H9 (cell line): Measurements from ENCODE around the gene SYT17. TPM values are rescaled to one million over a fixed set of nuclear protein-coding genes. Genes with fewer than 3 reads are reported as not detected.

Experiments
- DNase-seq: peaks from one replicate; pipeline ENCODE4 v3.0.0-alpha.2; 2017
- H2AFZ ChIP-seq: one replicate; pipeline ENCODE4 v1.6.1; 2013; ENCODE audit warnings: mild to moderate bottlenecking, low read length, control low read depth, moderate library complexity
- H2AK5ac ChIP-seq: 2 replicates; pipeline ENCODE4 v1.6.1; 2013; ENCODE audit warnings: low read length, control low read depth, mixed read lengths; ENCODE audit not compliant: insufficient read length
- H2BK120ac ChIP-seq: one replicate; pipeline ENCODE4 v1.6.1; 2013; ENCODE audit warnings: low read depth, mild to moderate bottlenecking, low read length, control low read depth, inconsistent platforms; ENCODE audit not compliant: poor library complexity, severe bottlenecking
- H2BK12ac ChIP-seq: 2 replicates; pipeline ENCODE4 v1.6.1; 2013; ENCODE audit warnings: low read length, control low read depth, mixed read lengths, low read depth; ENCODE audit not compliant: insufficient read length
- H2BK15ac ChIP-seq: 2 replicates; pipeline ENCODE4 v1.6.1; 2013; ENCODE audit warnings: low read depth, low read length, control low read depth
- H2BK20ac ChIP-seq: one replicate; pipeline ENCODE4 v1.6.1; 2013; ENCODE audit warnings: low read depth, mild to moderate bottlenecking, low read length, control low read depth, inconsistent platforms; ENCODE audit not compliant: poor library complexity, severe bottlenecking
- H2BK5ac ChIP-seq: 2 replicates; pipeline ENCODE4 v1.6.1; 2013; ENCODE audit warnings: low read length, control low read depth, mixed read lengths; ENCODE audit not compliant: insufficient read length
- H3K14ac ChIP-seq: 2 replicates; pipeline ENCODE4 v1.6.1; 2013; ENCODE audit warnings: low read length, control low read depth; ENCODE audit not compliant: insufficient read depth
- H3K18ac ChIP-seq: 2 replicates; pipeline ENCODE4 v1.6.1; 2013; ENCODE audit warnings: low read depth, mild to moderate bottlenecking, mixed read lengths, low read length, control low read depth; ENCODE audit not compliant: insufficient read length
- H3K23ac ChIP-seq: 2 replicates; pipeline ENCODE4 v1.6.1; 2013; ENCODE audit warnings: low read length, control low read depth, mixed read lengths, low read depth; ENCODE audit not compliant: insufficient read length
- H3K23me2 ChIP-seq: 2 replicates; pipeline ENCODE4 v1.6.1; 2013; ENCODE audit warnings: low read depth, mild to moderate bottlenecking, mixed read lengths, low read length, control low read depth; ENCODE audit not compliant: insufficient read length, poor library complexity, severe bottlenecking
- H3K27ac ChIP-seq: 2 replicates; pipeline ENCODE4 v1.5.1; 2013; ENCODE audit warnings: low read length, control low read depth, mixed read lengths, low read depth; ENCODE audit not compliant: insufficient read length
- H3K27me3 ChIP-seq: 2 replicates; pipeline ENCODE4 v1.6.1; 2013; ENCODE audit warnings: low read length, control low read depth, inconsistent platforms; ENCODE audit not compliant: insufficient read depth
- H3K4ac ChIP-seq: 2 replicates; pipeline ENCODE4 v1.6.1; 2013; ENCODE audit warnings: low read depth, mild to moderate bottlenecking, control low read depth, inconsistent platforms, low read length, moderate library complexity
- H3K4me1 ChIP-seq: 2 replicates; pipeline ENCODE4 v1.6.1; 2013; ENCODE audit warnings: low read length, control low read depth, inconsistent platforms; ENCODE audit not compliant: insufficient read depth
- H3K4me2 ChIP-seq: 2 replicates; pipeline ENCODE4 v1.6.1; 2013; ENCODE audit warnings: low read length, control low read depth, mixed read lengths; ENCODE audit not compliant: insufficient read length, insufficient read depth
- H3K56ac ChIP-seq: 2 replicates; pipeline ENCODE4 v1.6.1; 2013; ENCODE audit warnings: low read depth, mild to moderate bottlenecking, mixed read lengths, low read length, control low read depth; ENCODE audit not compliant: insufficient read length
- H3K79me1 ChIP-seq: 2 replicates; pipeline ENCODE4 v1.6.1; 2013; ENCODE audit warnings: low read depth, mild to moderate bottlenecking, moderate library complexity, low read length, control low read depth, inconsistent platforms; ENCODE audit not compliant: insufficient read depth, poor library complexity, severe bottlenecking
- H3K79me2 ChIP-seq: 2 replicates; pipeline ENCODE4 v1.6.1; 2013; ENCODE audit warnings: low read length, control low read depth, inconsistent platforms; ENCODE audit not compliant: insufficient read depth
- H3K9ac ChIP-seq: 2 replicates; pipeline ENCODE4 v1.6.1; 2013; ENCODE audit warnings: low read length, control low read depth, mixed read lengths; ENCODE audit not compliant: insufficient read length; ENCODE audit errors: extremely low read depth
- H3K9me3 ChIP-seq: one replicate; pipeline ENCODE4 v1.6.1; 2013; ENCODE audit warnings: low read depth, low read length, inconsistent platforms; ENCODE audit not compliant: control insufficient read depth
- H3T11ph ChIP-seq: one replicate; pipeline ENCODE4 v1.6.1; 2013; ENCODE audit warnings: mild to moderate bottlenecking, low read length, control low read depth, inconsistent platforms
- H4K20me1 ChIP-seq: one replicate; pipeline ENCODE4 v1.6.1; 2013; ENCODE audit not compliant: control insufficient read depth, insufficient read length, insufficient read depth
- H4K5ac ChIP-seq: 2 replicates; pipeline ENCODE4 v1.6.1; 2013; ENCODE audit warnings: low read depth, mild to moderate bottlenecking, mixed read lengths, low read length, control low read depth; ENCODE audit not compliant: insufficient read length
- H4K8ac ChIP-seq: replicated peaks from 2 replicates; pipeline ENCODE4 v1.6.1; 2013; ENCODE audit warnings: low read length, control low read depth, mixed read lengths, low read depth; ENCODE audit not compliant: insufficient read length
- H4K91ac ChIP-seq: 2 replicates; pipeline ENCODE4 v1.6.1; 2013; ENCODE audit warnings: low read depth, mild to moderate bottlenecking, moderate library complexity, mixed read lengths, low read length, control low read depth; ENCODE audit not compliant: insufficient read length
- H3K27ac Mint-ChIP-seq, 3 experiments: 2 replicates in 2 of 3; 3 replicates in 1 of 3; pipeline ENCODE4 v1.8.0; 2020 to 2021; ENCODE audit warnings: mixed read lengths in 3 of 3, mild to moderate bottlenecking in 1 of 3, moderate library complexity in 1 of 3
- H3K27me3 Mint-ChIP-seq: 2 replicates; pipeline ENCODE4 v1.8.0; 2021; ENCODE audit warnings: low read depth, mild to moderate bottlenecking, moderate library complexity, mixed read lengths
- H3K36me3 Mint-ChIP-seq, 3 experiments: 2 replicates in 2 of 3; 3 replicates in 1 of 3; pipeline ENCODE4 v1.8.0; 2020 to 2021; ENCODE audit warnings: low read depth in 3 of 3, mixed read lengths in 3 of 3; ENCODE audit not compliant: insufficient read depth in 1 of 3
- H3K4me1 Mint-ChIP-seq, 2 experiments: 2 replicates each; pipeline ENCODE4 v1.8.0; 2020; ENCODE audit warnings: mixed read lengths in 2 of 2
- H3K4me3 Mint-ChIP-seq, 2 experiments: 2 replicates in 1 of 2; 3 replicates in 1 of 2; pipeline ENCODE4 v1.8.0; 2020 to 2021; ENCODE audit warnings: mild to moderate bottlenecking in 2 of 2, mixed read lengths in 2 of 2, moderate library complexity in 1 of 2
- H3K9me3 Mint-ChIP-seq, 2 experiments: 2 replicates in 1 of 2; 3 replicates in 1 of 2; pipeline ENCODE4 v1.8.0; 2020; ENCODE audit warnings: mild to moderate bottlenecking in 2 of 2, mixed read lengths in 2 of 2, moderate library complexity in 1 of 2
- WGBS: extraction: QIAGEN DNeasy Blood & Tissue Kit; methylation state at CpG from one replicate; pipeline ENCODE4 v1.1.7; 2013; ENCODE audit warnings: missing lambda C conversion rate, low lambda C conversion rate, mixed read lengths; ENCODE audit not compliant: insufficient read length; ENCODE audit errors: extremely low coverage; 5-methylcytosine and 5-hydroxymethylcytosine counted together
- total RNA-seq: library from RNA; stranded (reverse); gene quantifications from 2 replicates; pipeline ENCODE4 v1.2.1, GENCODE V29; 2021
- TF ChIP-seq, protein P1 (sequence below): fragments of 200-600 bp; sonication (generic); conservative IDR thresholded peaks from 3 replicates; pipeline ENCODE4 v1.8.0; 2021; ENCODE audit warnings: antibody characterized with exemption, mild to moderate bottlenecking

SYT17 gene
- total RNA-seq, 1 experiment from 2014 or later = 3.0 TPM

- Histone ChIP-seq H3K23ac (no peak overlapping the region), H3K4me2 (no peak overlapping the region), H3K4me1 (no peaks in the 10 kb centered on the region), H2BK20ac (no peak overlapping the region), H3K79me2 (no peaks in the 10 kb centered on the region), H3K56ac (no peak overlapping the region), H4K20me1 (no peaks in the 10 kb centered on the region), H3T11ph (no peak overlapping the region), H2AFZ (no peak overlapping the region), H2BK5ac (no peak overlapping the region), H2BK120ac (no peak overlapping the region), H2AK5ac (no peak overlapping the region), H3K27me3 (no peaks in the 10 kb centered on the region), H3K14ac (no peak overlapping the region), H3K79me1 (no peaks in the 10 kb centered on the region), H4K5ac (no peak overlapping the region), H2BK15ac (no peak overlapping the region), H3K27ac (no peak overlapping the region), H4K8ac (no peak overlapping the region), H4K91ac (no peak overlapping the region), H3K18ac (no peak overlapping the region), H3K23me2 (no peaks in the 10 kb centered on the region), H3K9me3 (peaks cover 8% of the 10 kb centered on the region), H3K9ac (no peak overlapping the region), H3K4ac (no peak overlapping the region), H2BK12ac (no peak overlapping the region)
- H3K27me3 Mint-ChIP-seq = peaks cover 2% of the 10 kb centered on the region; the same call in 1 of the 2 replicates
- no peak for DNase-seq
- no peak overlapping the region for H3K4me3 Mint-ChIP-seq
- H3K9me3 Mint-ChIP-seq = peaks cover 17 to 19% of the 10 kb centered on the region in 2 experiments
- H3K27ac Mint-ChIP-seq = no peak overlapping the region
- no peaks in the 10 kb centered on the region for H3K4me1 Mint-ChIP-seq
- H3K36me3 Mint-ChIP-seq = peaks cover 4 to 22% (median 11%) of the 10 kb centered on the region in 3 experiments; a peak in 5 of 7 replicates
- no CpG with 5 or more reads among the region's 4 CpGs for WGBS
- TF ChIP-seq, protein P1, sequence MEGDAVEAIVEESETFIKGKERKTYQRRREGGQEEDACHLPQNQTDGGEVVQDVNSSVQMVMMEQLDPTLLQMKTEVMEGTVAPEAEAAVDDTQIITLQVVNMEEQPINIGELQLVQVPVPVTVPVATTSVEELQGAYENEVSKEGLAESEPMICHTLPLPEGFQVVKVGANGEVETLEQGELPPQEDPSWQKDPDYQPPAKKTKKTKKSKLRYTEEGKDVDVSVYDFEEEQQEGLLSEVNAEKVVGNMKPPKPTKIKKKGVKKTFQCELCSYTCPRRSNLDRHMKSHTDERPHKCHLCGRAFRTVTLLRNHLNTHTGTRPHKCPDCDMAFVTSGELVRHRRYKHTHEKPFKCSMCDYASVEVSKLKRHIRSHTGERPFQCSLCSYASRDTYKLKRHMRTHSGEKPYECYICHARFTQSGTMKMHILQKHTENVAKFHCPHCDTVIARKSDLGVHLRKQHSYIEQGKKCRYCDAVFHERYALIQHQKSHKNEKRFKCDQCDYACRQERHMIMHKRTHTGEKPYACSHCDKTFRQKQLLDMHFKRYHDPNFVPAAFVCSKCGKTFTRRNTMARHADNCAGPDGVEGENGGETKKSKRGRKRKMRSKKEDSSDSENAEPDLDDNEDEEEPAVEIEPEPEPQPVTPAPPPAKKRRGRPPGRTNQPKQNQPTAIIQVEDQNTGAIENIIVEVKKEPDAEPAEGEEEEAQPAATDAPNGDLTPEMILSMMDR = no peak
These were observed 70.4 kb downstream of the SYT17 start for GRCh38 chr16:19238406-19238805.
